Calu3 (cell line): ENCODE measurements around the gene FBXL5. TPM values are rescaled to one million over a fixed set of nuclear protein-coding genes. Genes with fewer than 3 reads are reported as not detected.

Source experiments
- BruUV-seq: library from RNA; stranded (reverse); fragments of 400-500 nt; replicated peaks from 2 replicates; lab custom pipeline; 2021; lab: Mats Ljungman, UMichigan
- CTCF ChIA-PET: fragments of 300-600 bp; sonication (Branson Sonifier 250); formaldehyde crosslinking; loops from one replicate; lab custom pipeline; 2022; ENCODE audit warnings: antibody characterized with exemption; lab: Charles Lee
- DNase-seq: peaks from one replicate; pipeline ENCODE4 v3.0.0; 2022
- H3K27ac Mint-ChIP-seq: one replicate; pipeline ENCODE4 v1.8.0; 2022; ENCODE audit warnings: mixed read lengths; ENCODE audit not compliant: unreplicated experiment
- H3K27me3 Mint-ChIP-seq: one replicate; pipeline ENCODE4 v1.8.0; 2022; ENCODE audit warnings: mixed read lengths; ENCODE audit not compliant: unreplicated experiment
- H3K36me3 Mint-ChIP-seq: one replicate; pipeline ENCODE4 v1.8.0; 2022; ENCODE audit warnings: mild to moderate bottlenecking, moderate library complexity, mixed read lengths; ENCODE audit not compliant: insufficient read depth, unreplicated experiment
- H3K4me1 Mint-ChIP-seq: one replicate; pipeline ENCODE4 v1.8.0; 2022; ENCODE audit warnings: mild to moderate bottlenecking, low read depth, mixed read lengths; ENCODE audit not compliant: unreplicated experiment
- H3K4me3 Mint-ChIP-seq: one replicate; pipeline ENCODE4 v1.8.0; 2022; ENCODE audit warnings: mild to moderate bottlenecking, low read depth, moderate library complexity, mixed read lengths; ENCODE audit not compliant: unreplicated experiment
- H3K9me3 Mint-ChIP-seq: one replicate; pipeline ENCODE4 v1.8.0; 2022; ENCODE audit warnings: low read depth, mixed read lengths; ENCODE audit not compliant: unreplicated experiment
- intact Hi-C: fragments of 100-400 bp; cut with micrococcal nuclease; formaldehyde crosslinking; loops from one replicate; pipeline ENCODE4 v1.10.0; 2022; ENCODE audit not compliant: unreplicated experiment
- total RNA-seq: library from RNA; stranded (reverse); gene quantifications from 2 replicates; pipeline ENCODE4 v1.2.3, GENCODE V29; 2022
- TF ChIP-seq, protein P1 (sequence below): fragments of 200-600 bp; IDR thresholded peaks from one replicate; pipeline ENCODE4 v1.8.0; 2022; ENCODE audit warnings: antibody characterized with exemption; ENCODE audit not compliant: unreplicated experiment

The FBXL5 gene
- total RNA-seq, 1 experiment from 2014 or later, result 27.0 TPM

DNA sequence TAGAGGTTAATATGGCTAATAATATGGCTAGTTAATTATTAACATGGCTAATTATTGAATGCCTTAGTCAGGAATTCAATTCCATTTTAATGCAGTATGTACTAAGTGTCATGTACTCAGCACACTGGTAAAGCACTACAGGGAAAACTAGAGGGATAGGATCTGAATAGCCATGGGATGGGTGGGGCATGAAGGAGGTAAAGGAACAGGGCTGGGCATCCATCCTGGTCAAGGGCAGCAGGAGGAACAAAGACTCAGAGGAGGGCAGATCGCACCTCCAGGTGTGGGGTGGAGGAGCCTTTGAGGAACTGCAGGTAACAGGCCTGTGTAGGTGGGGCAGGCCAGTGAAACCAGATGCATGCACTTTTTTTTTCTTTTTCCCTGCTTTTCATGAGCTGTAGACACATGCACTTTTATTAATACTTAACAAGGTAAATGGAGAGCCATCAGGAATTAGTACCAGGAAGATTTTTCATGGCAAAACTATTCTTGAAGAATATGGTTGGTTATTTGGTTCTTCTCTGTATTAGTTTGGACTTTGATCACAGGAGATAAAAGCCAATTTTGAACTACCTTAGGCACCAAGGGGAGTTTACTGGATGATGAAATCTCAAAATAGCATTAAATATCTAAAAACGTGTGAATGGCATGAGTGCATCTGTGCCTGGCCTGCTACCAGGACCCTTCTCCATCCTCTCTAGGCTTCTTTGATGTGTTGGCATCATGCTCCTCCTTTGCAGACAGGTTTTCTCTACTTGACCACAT lies 97.2 kb downstream of the FBXL5 start:
- no TSS peak for BruUV-seq
- Mint-ChIP-seq H3K27ac (no peak overlapping the region), H3K4me3 (no peak overlapping the region), H3K4me1 (peaks cover 13% of the 10 kb centered on the region), H3K36me3 (no peaks in the 10 kb centered on the region), H3K9me3 (no peaks in the 10 kb centered on the region), H3K27me3 (no peaks in the 10 kb centered on the region)
- intact Hi-C loops, result no loop called here
- DNase-seq, result peak; percentile 24
- TF ChIP-seq, protein P1, sequence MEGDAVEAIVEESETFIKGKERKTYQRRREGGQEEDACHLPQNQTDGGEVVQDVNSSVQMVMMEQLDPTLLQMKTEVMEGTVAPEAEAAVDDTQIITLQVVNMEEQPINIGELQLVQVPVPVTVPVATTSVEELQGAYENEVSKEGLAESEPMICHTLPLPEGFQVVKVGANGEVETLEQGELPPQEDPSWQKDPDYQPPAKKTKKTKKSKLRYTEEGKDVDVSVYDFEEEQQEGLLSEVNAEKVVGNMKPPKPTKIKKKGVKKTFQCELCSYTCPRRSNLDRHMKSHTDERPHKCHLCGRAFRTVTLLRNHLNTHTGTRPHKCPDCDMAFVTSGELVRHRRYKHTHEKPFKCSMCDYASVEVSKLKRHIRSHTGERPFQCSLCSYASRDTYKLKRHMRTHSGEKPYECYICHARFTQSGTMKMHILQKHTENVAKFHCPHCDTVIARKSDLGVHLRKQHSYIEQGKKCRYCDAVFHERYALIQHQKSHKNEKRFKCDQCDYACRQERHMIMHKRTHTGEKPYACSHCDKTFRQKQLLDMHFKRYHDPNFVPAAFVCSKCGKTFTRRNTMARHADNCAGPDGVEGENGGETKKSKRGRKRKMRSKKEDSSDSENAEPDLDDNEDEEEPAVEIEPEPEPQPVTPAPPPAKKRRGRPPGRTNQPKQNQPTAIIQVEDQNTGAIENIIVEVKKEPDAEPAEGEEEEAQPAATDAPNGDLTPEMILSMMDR, result no peak
- CTCF ChIA-PET, result interaction anchor here (1.4 kb wide), 1 partner anchor 79 kb away, joined by 3 read pairs; no protein-coding TSS in a partner anchor

DNA sequence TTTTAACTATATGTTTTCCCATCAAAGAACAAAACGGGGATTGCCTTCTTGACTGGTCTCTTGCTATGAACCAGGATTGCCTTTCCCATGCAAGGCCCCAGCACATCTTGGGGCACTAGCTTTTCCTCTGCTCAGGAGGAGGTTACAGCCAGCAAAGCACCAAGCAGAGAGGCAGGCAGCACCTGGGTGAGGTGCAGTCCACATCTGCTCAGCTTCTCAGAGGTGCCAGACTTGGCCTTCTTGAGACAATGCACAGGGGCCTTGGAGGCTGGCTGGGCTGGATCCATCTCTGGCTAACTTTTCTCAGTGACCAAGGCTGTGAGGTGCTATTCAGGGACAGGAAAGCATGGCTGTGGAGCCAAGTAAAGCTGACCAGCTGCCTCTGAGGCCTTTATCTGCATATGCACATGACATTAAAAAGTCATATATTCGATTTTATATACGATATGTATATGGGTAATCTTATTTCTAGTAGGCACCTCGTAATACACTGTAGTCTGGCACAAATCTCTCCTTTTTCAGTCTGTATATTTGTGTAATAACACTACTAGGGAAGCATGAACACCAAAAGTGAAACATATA lies 98.6 kb downstream of the FBXL5 start:
- TF ChIP-seq, protein P1, result no peak
- no peak for DNase-seq
- Mint-ChIP-seq H3K27me3 (no peaks in the 10 kb centered on the region), H3K36me3 (no peaks in the 10 kb centered on the region), H3K4me3 (no peak overlapping the region), H3K9me3 (no peaks in the 10 kb centered on the region), H3K4me1 (peaks cover 27% of the 10 kb centered on the region), H3K27ac (no peak overlapping the region)
- intact Hi-C loops, result no loop called here
- BruUV-seq, result no TSS peak
- CTCF ChIA-PET, result no interaction called here

Other genes starting within 250 kb of the FBXL5 start
- gene C1QTNF7, start 227.3 kb downstream of the FBXL5 start, total RNA-seq, result not detected in 2 replicates
- gene CC2D2A, start 185.5 kb downstream of the FBXL5 start, total RNA-seq, result 11.8 TPM in 2 replicates
- 18.6 and 22.6 TPM in 2 replicates for gene FAM200B, start 26.5 kb upstream of the FBXL5 start, total RNA-seq
- 4.7 and 6.0 TPM in 2 replicates for gene BST1, start 47.7 kb upstream of the FBXL5 start, total RNA-seq
- 3.4 and 9.4 TPM in 2 replicates for gene CD38, start 123.0 kb upstream of the FBXL5 start, total RNA-seq